H1 (cell line): Measurements from ENCODE around the gene TTI1. TPM values are rescaled to one million over a fixed set of nuclear protein-coding genes. Genes with fewer than 3 reads are reported as not detected.

ENCODE experiments used
- CTCF ChIA-PET: fragments of 300-600 bp; sonication (Branson Sonifier 250); formaldehyde crosslinking; loops from one replicate; lab custom pipeline; 2021; ENCODE audit not compliant: partially characterized antibody; lab: Charles Lee
- POLR2A ChIA-PET: fragments of 300-600 bp; sonication (Branson Sonifier 250); formaldehyde crosslinking; loops from one replicate; lab custom pipeline; 2021; ENCODE audit warnings: inconsistent platforms; ENCODE audit not compliant: partially characterized antibody; lab: Charles Lee
- DNase-seq, 2 experiments: peaks; one replicate each; pipeline versions ENCODE4 v3.0.0 to v3.0.0-alpha.2; 2010 to 2022; ENCODE audit warnings: low spot score in 2 of 2, low read depth in 1 of 2, mixed read lengths in 1 of 2
- FAIRE-seq: peaks from 2 replicates; lab custom pipeline; 2011; peaks lifted over from hg19 to GRCh38; lab: Jason Lieb, UNC
- H2AFZ ChIP-seq: 2 replicates; pipeline ENCODE4 v1.8.1; 2012; ENCODE audit warnings: low read length, inconsistent platforms
- H2AK5ac ChIP-seq: 2 replicates; pipeline ENCODE4 v1.6.1; 2013; ENCODE audit warnings: low read depth, low read length
- H2BK120ac ChIP-seq: replicated peaks from 2 replicates; pipeline ENCODE3; 2013; ENCODE audit warnings: low read depth, low read length, inconsistent platforms
- H2BK12ac ChIP-seq: 2 replicates; pipeline ENCODE4 v1.6.1; 2013; ENCODE audit warnings: low read depth, low read length
- H2BK15ac ChIP-seq: 2 replicates; pipeline ENCODE4 v1.6.1; 2013; ENCODE audit warnings: low read length
- H2BK20ac ChIP-seq: 2 replicates; pipeline ENCODE4 v1.6.1; 2013; ENCODE audit warnings: low read length
- H2BK5ac ChIP-seq: 2 replicates; pipeline ENCODE4 v1.6.1; 2013; ENCODE audit warnings: low read depth, low read length
- H3K14ac ChIP-seq: 2 replicates; pipeline ENCODE4 v1.6.1; 2013; ENCODE audit warnings: inconsistent platforms; ENCODE audit not compliant: insufficient read length
- H3K18ac ChIP-seq: 2 replicates; pipeline ENCODE4 v1.6.1; 2013; ENCODE audit warnings: low read length; ENCODE audit errors: extremely low read depth
- H3K23ac ChIP-seq: 2 replicates; pipeline ENCODE4 v1.6.1; 2013; ENCODE audit warnings: inconsistent platforms; ENCODE audit not compliant: insufficient read length
- H3K23me2 ChIP-seq: 2 replicates; pipeline ENCODE4 v1.6.1; 2013; ENCODE audit warnings: low read depth, low read length
- H3K27ac ChIP-seq: 2 replicates; pipeline ENCODE4 v1.6.1; 2011; ENCODE audit warnings: low read depth, low read length, inconsistent platforms
- H3K27me3 ChIP-seq, 4 experiments: replicated peaks in 1 of 4; 1 replicate in 1 of 4; 2 replicates in 3 of 4; pipeline versions ENCODE4 v1.6.1 to v1.8.1; 2011 to 2013; ENCODE audit warnings: low read length in 3 of 4, mild to moderate bottlenecking in 3 of 4, inconsistent platforms in 2 of 4, mixed read lengths in 2 of 4, moderate library complexity in 1 of 4; ENCODE audit not compliant: control insufficient read depth in 3 of 4, insufficient read depth in 3 of 4; ENCODE audit errors: extremely low read depth in 1 of 4
- H3K36me3 ChIP-seq, 4 experiments: 2 replicates each; pipeline versions ENCODE4 v1.6.1 to v1.8.1; 2011 to 2013; ENCODE audit warnings: mild to moderate bottlenecking in 4 of 4, low read length in 3 of 4, moderate library complexity in 2 of 4, control low read depth in 1 of 4, inconsistent platforms in 1 of 4; ENCODE audit not compliant: insufficient read depth in 4 of 4, control insufficient read depth in 2 of 4
- H3K4ac ChIP-seq: replicated peaks from 2 replicates; pipeline ENCODE3; 2013; ENCODE audit warnings: low read length, low read depth, mixed read lengths, inconsistent platforms; ENCODE audit not compliant: insufficient read length
- H3K4me1 ChIP-seq, 4 experiments: replicated peaks in 1 of 4; 1 replicate in 1 of 4; 2 replicates in 3 of 4; pipeline versions ENCODE4 v1.6.1 to v1.8.1; 2011 to 2013; ENCODE audit warnings: low read length in 3 of 4, inconsistent platforms in 2 of 4, mixed read lengths in 1 of 4; ENCODE audit not compliant: insufficient read depth in 4 of 4, control insufficient read depth in 3 of 4
- H3K4me2 ChIP-seq, 2 experiments: 2 replicates each; pipeline versions ENCODE4 v1.6.1 to v1.8.1; 2011 to 2013; ENCODE audit warnings: low read depth in 2 of 2, low read length in 2 of 2, control low read depth in 1 of 2, inconsistent platforms in 1 of 2, mild to moderate bottlenecking in 1 of 2; ENCODE audit not compliant: insufficient read depth in 1 of 2
- H3K4me3 ChIP-seq, 4 experiments: fragments of 200-600, 300-600 bp in 1 of 4; sonication (generic), shearing (Covaris generic), sonication (Bioruptor Twin) in 1 of 4; 2 replicates each; pipeline versions ENCODE4 v1.5.1 to v1.8.1; 2011 to 2016; ENCODE audit warnings: low read length in 4 of 4, low read depth in 3 of 4, control low read depth in 2 of 4, inconsistent platforms in 2 of 4, mild to moderate bottlenecking in 2 of 4, mixed read lengths in 1 of 4, moderate library complexity in 1 of 4; ENCODE audit not compliant: insufficient read depth in 2 of 4; ENCODE audit errors: extremely low read depth in 1 of 4
- H3K56ac ChIP-seq: replicated peaks from 2 replicates; pipeline ENCODE3; 2013; ENCODE audit warnings: low read depth, mild to moderate bottlenecking, mixed read lengths, low read length, inconsistent platforms; ENCODE audit not compliant: insufficient read length
- H3K79me1 ChIP-seq: 2 replicates; pipeline ENCODE4 v1.6.1; 2013; ENCODE audit warnings: low read depth, low read length, control low read depth
- H3K79me2 ChIP-seq, 2 experiments: 2 replicates each; pipeline versions ENCODE4 v1.6.1 to v1.8.1; 2012 to 2013; ENCODE audit warnings: low read length in 2 of 2, mild to moderate bottlenecking in 2 of 2, inconsistent platforms in 1 of 2; ENCODE audit not compliant: insufficient read depth in 2 of 2, control insufficient read depth in 1 of 2
- H3K9ac ChIP-seq, 4 experiments: replicated peaks in 1 of 4; 1 replicate in 1 of 4; 2 replicates in 3 of 4; pipeline versions ENCODE4 v1.6.1 to v1.8.1; 2011 to 2013; ENCODE audit warnings: low read depth in 3 of 4, low read length in 3 of 4, control low read depth in 2 of 4, mild to moderate bottlenecking in 2 of 4, moderate library complexity in 2 of 4, inconsistent platforms in 1 of 4; ENCODE audit errors: extremely low read depth in 1 of 4
- H3K9me3 ChIP-seq, 2 experiments: 2 replicates each; pipeline versions ENCODE4 v1.6.1 to v1.8.1; 2012 to 2013; ENCODE audit warnings: mild to moderate bottlenecking in 2 of 2, moderate library complexity in 2 of 2, control low read depth in 1 of 2, inconsistent platforms in 1 of 2, low read depth in 1 of 2, low read length in 1 of 2, mixed read lengths in 1 of 2; ENCODE audit not compliant: insufficient read depth in 2 of 2
- H4K20me1 ChIP-seq, 2 experiments: replicated peaks in 1 of 2; 2 replicates each; pipeline versions ENCODE3 to v1.8.1; 2011 to 2013; ENCODE audit warnings: inconsistent platforms in 2 of 2, low read length in 2 of 2, mild to moderate bottlenecking in 1 of 2; ENCODE audit not compliant: insufficient read depth in 2 of 2, control insufficient read depth in 1 of 2
- H4K5ac ChIP-seq: 2 replicates; pipeline ENCODE4 v1.6.1; 2013; ENCODE audit warnings: low read length, low read depth, mixed read lengths, inconsistent platforms; ENCODE audit not compliant: insufficient read length
- H4K8ac ChIP-seq: 2 replicates; pipeline ENCODE4 v1.8.0; 2013; ENCODE audit warnings: mild to moderate bottlenecking, moderate library complexity, low read length, inconsistent platforms; ENCODE audit not compliant: insufficient read depth; ENCODE audit errors: extremely low read depth
- H4K91ac ChIP-seq: replicated peaks from 2 replicates; pipeline ENCODE3; 2013; ENCODE audit warnings: low read length, mixed read lengths, inconsistent platforms; ENCODE audit not compliant: insufficient read length
- BRCA1 ChIP-seq: IDR thresholded peaks from 2 replicates; pipeline ENCODE4 v1.6.1; 2012; ENCODE audit warnings: low read depth, low read length, improper control_type of control experiment
- CREB1 ChIP-seq: IDR thresholded peaks from 2 replicates; pipeline ENCODE4 v1.6.1; 2012; ENCODE audit warnings: inconsistent platforms
- EZH2 ChIP-seq: fragments of 200-600 bp; sonication (generic); IDR thresholded peaks from 2 replicates; pipeline ENCODE4 v1.7.1; 2012; ENCODE audit warnings: low read depth, mild to moderate bottlenecking, moderate library complexity, low read length, inconsistent platforms; ENCODE audit not compliant: severe bottlenecking
- NANOG ChIP-seq: IDR thresholded peaks from 2 replicates; pipeline ENCODE4 v1.6.1; 2011; ENCODE audit warnings: low read length, low read depth, mild to moderate bottlenecking, inconsistent platforms; ENCODE audit not compliant: insufficient read depth, poor library complexity, severe bottlenecking
- POLR2AphosphoS5 ChIP-seq: IDR thresholded peaks from 2 replicates; pipeline ENCODE4 v1.6.1; 2011; ENCODE audit warnings: low read depth, low read length
- RAD21 ChIP-seq, 2 experiments: IDR thresholded peaks in 1 of 2; conservative IDR thresholded peaks in 1 of 2; 2 replicates each; pipeline ENCODE4 v1.6.1; 2011; ENCODE audit warnings: low read depth in 2 of 2, low read length in 2 of 2, improper control_type of control experiment in 1 of 2, inconsistent platforms in 1 of 2, mild to moderate bottlenecking in 1 of 2, moderate library complexity in 1 of 2
- TBP ChIP-seq: IDR thresholded peaks from 2 replicates; pipeline ENCODE4 v1.6.1; 2011; ENCODE audit warnings: low read depth, low read length, improper control_type of control experiment
- WGBS, 2 experiments: shearing (Covaris generic) in 1 of 2; methylation state at CpG; one replicate each; pipeline versions ENCODE4 v1.1.6 to v1.1.7; 2013 to 2015; ENCODE audit warnings: low lambda C conversion rate in 2 of 2, mixed read lengths in 2 of 2, inconsistent platforms in 1 of 2, low coverage in 1 of 2, missing lambda C conversion rate in 1 of 2; ENCODE audit not compliant: insufficient replicate concordance in 2 of 2, insufficient coverage in 1 of 2, insufficient read length in 1 of 2; ENCODE audit errors: extremely low coverage in 1 of 2, missing lambda C conversion rate in 1 of 2; 5-methylcytosine and 5-hydroxymethylcytosine counted together
- polyA plus RNA-seq, 7 experiments: library from polyadenylated mRNA; depleted of rRNA in 3 of 7; stranded (reverse) in 5 of 7; unstranded in 2 of 7; fragments of >200 nt in 5 of 7; fragments of 200-250 nt in 2 of 7; gene quantifications; 1 replicate in 5 of 7; 2 replicates in 1 of 7; 4 replicates in 1 of 7; pipeline versions ENCODE4 v1.2.1 to v1.2.3, GENCODE V29; 2011 to 2013; ENCODE audit warnings: missing spikeins in 2 of 7, mixed read lengths in 2 of 7
- total RNA-seq: library from RNA; stranded (reverse); fragmentation: NEBNext Ultra II Directional; extraction: Animal tissue kit (Norgen Biotek cat#: 25700); gene quantifications from 2 replicates; pipeline ENCODE4 v1.2.1, GENCODE V29; 2021
- TF ChIP-seq, protein P1 (sequence below): IDR thresholded peaks from 2 replicates; pipeline ENCODE4 v1.6.1; 2011; ENCODE audit warnings: low read length, improper control_type of control experiment
- TF ChIP-seq, protein P2 (sequence below), 3 experiments: IDR thresholded peaks; 1 replicate in 2 of 3; 2 replicates in 1 of 3; pipeline versions ENCODE4 v1.5.1 to v1.6.1; 2011; ENCODE audit warnings: low read length in 3 of 3, mild to moderate bottlenecking in 3 of 3, inconsistent platforms in 2 of 3, low read depth in 1 of 3, moderate library complexity in 1 of 3; ENCODE audit not compliant: insufficient read depth in 1 of 3; ENCODE audit errors: control extremely low read depth in 1 of 3

The TTI1 gene
- total and polyA plus RNA-seq, 2 of the 8 experiments (the other 6 are each of a cell fraction or from before 2014, with no cell fraction given), result 34.1 to 47.0 TPM

DNA sequence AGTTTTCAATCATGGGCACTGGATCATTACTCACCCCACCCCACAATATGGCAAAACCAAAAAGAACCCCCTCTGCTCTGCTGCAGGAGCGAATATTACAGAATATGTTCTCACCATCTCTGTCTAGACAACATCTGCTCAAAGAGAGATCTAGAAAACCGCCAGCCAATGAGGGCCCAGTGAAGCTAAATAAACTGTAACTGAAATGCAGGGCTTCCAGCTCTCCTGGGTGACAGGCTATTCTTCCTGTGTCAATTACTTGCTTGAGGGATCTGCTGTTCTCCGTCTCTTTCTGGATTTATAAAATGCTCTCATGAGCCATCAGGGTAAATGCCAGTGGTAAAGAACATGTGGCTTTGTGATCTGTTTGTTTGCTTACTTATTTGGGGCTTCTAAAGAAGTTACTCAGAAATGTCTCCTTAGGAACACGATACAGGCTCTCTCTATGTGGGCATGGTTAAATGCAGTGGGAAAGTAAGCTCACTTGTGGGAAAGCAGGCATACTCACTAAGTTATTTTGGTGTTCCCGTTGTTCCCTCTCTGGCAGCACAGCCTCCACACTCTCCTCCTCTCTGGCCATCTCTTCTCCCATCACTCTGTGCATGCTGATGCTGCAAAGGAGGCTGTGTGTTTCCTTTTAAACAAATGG, 44.8 kb downstream of the TTI1 start:
- H4K20me1 ChIP-seq, result peaks cover 3 to 4% of the 10 kb centered on the region in 2 experiments
- no peak overlapping the region for H2BK120ac ChIP-seq
- no peak overlapping the region for H3K27ac ChIP-seq
- CTCF ChIA-PET, result interaction anchor here (1.0 to 1.9 kb wide), 6 partner anchors 9 to 74 kb away, joined by 3 to 4 read pairs (median 3); no protein-coding TSS in a partner anchor
- H3K4ac ChIP-seq, result no peak overlapping the region
- H4K91ac ChIP-seq, result no peak overlapping the region
- no peak overlapping the region for H3K56ac ChIP-seq
- DNase-seq, result no peak
- H3K18ac ChIP-seq, result no peak overlapping the region
- no peak overlapping the region for H4K8ac ChIP-seq
- no peak overlapping the region for H3K4me2 ChIP-seq
- no peak overlapping the region for H2AK5ac ChIP-seq
- H3K79me2 ChIP-seq, result no peaks in the 10 kb centered on the region
- H3K36me3 ChIP-seq, result peaks cover 2 to 26% (median 10%) of the 10 kb centered on the region in 4 experiments; a peak in 5 of 8 replicates
- no peaks in the 10 kb centered on the region for H3K9me3 ChIP-seq
- H3K4me1 ChIP-seq, result no peaks in the 10 kb centered on the region; a peak in 2 of 7 replicates
- H3K23ac ChIP-seq, result no peak overlapping the region
- H2AFZ ChIP-seq, result no peak overlapping the region
- H2BK15ac ChIP-seq, result no peak overlapping the region
- no peak overlapping the region for H2BK20ac ChIP-seq
- WGBS, 2 experiments, result 89% methylated on average over 5 of the region's 5 CpGs; no CpG with 5 or more reads in 1 of the 2 experiments
- no peak overlapping the region for H3K14ac ChIP-seq
- no peaks in the 10 kb centered on the region for H3K23me2 ChIP-seq
- no peak overlapping the region for H2BK5ac ChIP-seq
- no peaks in the 10 kb centered on the region for H3K27me3 ChIP-seq
- FAIRE-seq, result no peak
- H4K5ac ChIP-seq, result no peak overlapping the region
- H3K9ac ChIP-seq, result no peak overlapping the region; a peak in 1 of 7 replicates
- POLR2A ChIA-PET, result no interaction called here
- no peaks in the 10 kb centered on the region for H3K79me1 ChIP-seq
- H3K4me3 ChIP-seq, result no peak overlapping the region
- no peak overlapping the region for H2BK12ac ChIP-seq
- TF ChIP-seq BRCA1 (no peak), TBP (no peak), RAD21 (IDR thresholded peaks at IDR 0.05 in 1 of 2, conservative IDR thresholded peaks at IDR 0.05 in 1 of 2; ENCODE audit: low read depth in 2 of 2, low read length in 2 of 2) (no peak), NANOG (no peak), EZH2 (no peak), POLR2AphosphoS5 (no peak), CREB1 (no peak)
- TF ChIP-seq, protein P1, sequence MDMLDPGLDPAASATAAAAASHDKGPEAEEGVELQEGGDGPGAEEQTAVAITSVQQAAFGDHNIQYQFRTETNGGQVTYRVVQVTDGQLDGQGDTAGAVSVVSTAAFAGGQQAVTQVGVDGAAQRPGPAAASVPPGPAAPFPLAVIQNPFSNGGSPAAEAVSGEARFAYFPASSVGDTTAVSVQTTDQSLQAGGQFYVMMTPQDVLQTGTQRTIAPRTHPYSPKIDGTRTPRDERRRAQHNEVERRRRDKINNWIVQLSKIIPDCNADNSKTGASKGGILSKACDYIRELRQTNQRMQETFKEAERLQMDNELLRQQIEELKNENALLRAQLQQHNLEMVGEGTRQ, result no peak
- TF ChIP-seq, protein P2, sequence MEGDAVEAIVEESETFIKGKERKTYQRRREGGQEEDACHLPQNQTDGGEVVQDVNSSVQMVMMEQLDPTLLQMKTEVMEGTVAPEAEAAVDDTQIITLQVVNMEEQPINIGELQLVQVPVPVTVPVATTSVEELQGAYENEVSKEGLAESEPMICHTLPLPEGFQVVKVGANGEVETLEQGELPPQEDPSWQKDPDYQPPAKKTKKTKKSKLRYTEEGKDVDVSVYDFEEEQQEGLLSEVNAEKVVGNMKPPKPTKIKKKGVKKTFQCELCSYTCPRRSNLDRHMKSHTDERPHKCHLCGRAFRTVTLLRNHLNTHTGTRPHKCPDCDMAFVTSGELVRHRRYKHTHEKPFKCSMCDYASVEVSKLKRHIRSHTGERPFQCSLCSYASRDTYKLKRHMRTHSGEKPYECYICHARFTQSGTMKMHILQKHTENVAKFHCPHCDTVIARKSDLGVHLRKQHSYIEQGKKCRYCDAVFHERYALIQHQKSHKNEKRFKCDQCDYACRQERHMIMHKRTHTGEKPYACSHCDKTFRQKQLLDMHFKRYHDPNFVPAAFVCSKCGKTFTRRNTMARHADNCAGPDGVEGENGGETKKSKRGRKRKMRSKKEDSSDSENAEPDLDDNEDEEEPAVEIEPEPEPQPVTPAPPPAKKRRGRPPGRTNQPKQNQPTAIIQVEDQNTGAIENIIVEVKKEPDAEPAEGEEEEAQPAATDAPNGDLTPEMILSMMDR (IDR thresholded peaks at IDR 0.05; ENCODE audit: control extremely low read depth in 1 of 3, insufficient read depth in 1 of 3, low read depth in 1 of 3, low read length in 3 of 3), result no peak
